K562 (cell line): ENCODE results near the gene RNF26. TPM values are rescaled to one million over a fixed set of nuclear protein-coding genes. Genes with fewer than 3 reads are reported as not detected.
A peak's percentile ranks its signal among the peaks of the same experiment; 100 is the strongest.

Source experiments
- BCOR ChIP-seq: fragments of 450-650 bp; IDR thresholded peaks from 2 replicates; pipeline ENCODE4 v1.6.1; 2016
- FOSL1 ChIP-seq: fragments of 200-800 bp; sonication (Bioruptor generic); conservative IDR thresholded peaks from 2 replicates; pipeline ENCODE4 v1.6.1; 2016; ENCODE audit warnings: missing genetic modification characterization, missing compliant biosample characterization
- FOXM1 ChIP-seq, 2 experiments: fragments of 450-650 bp in 1 of 2; sonication (generic) in 1 of 2; formaldehyde crosslinking in 1 of 2; IDR thresholded peaks; 2 replicates each; pipeline versions ENCODE4 v1.6.1 to v1.9.0; 2017 to 2022; ENCODE audit warnings: low read depth in 2 of 2, mild to moderate bottlenecking in 2 of 2, missing genetic modification reagents in 1 of 2, moderate library complexity in 1 of 2
- HDAC1 ChIP-seq, 2 experiments: fragments of 450-650 bp; IDR thresholded peaks; 2 replicates each; pipeline ENCODE4 v1.6.1; 2016 to 2017; ENCODE audit warnings: inconsistent platforms in 1 of 2, mild to moderate bottlenecking in 1 of 2, moderate library complexity in 1 of 2
- MBD2 ChIP-seq: sonication (generic); IDR thresholded peaks from 2 replicates; pipeline ENCODE4 v1.6.1; 2016; ENCODE audit warnings: low read depth, borderline replicate concordance
- POLR2G ChIP-seq: fragments of 200-400 bp; formaldehyde crosslinking; IDR thresholded peaks from 2 replicates; pipeline ENCODE4 v1.6.1; 2017; ENCODE audit warnings: low read depth, mild to moderate bottlenecking, antibody characterized with exemption, low read length, moderate library complexity
- PTBP1 ChIP-seq: fragments of 200-400 bp; formaldehyde crosslinking; IDR thresholded peaks from 2 replicates; pipeline ENCODE4 v1.6.1; 2017; ENCODE audit warnings: low read depth, low read length
- RBM25 ChIP-seq: fragments of 200-400 bp; formaldehyde crosslinking; IDR thresholded peaks from 2 replicates; pipeline ENCODE4 v1.6.1; 2018; ENCODE audit warnings: low read length, low read depth, moderate library complexity; ENCODE audit not compliant: severe bottlenecking
- RCOR1 ChIP-seq, 2 experiments: IDR thresholded peaks; 2 replicates each; pipeline ENCODE4 v1.6.1; 2012; ENCODE audit warnings: low read depth in 2 of 2, low read length in 2 of 2, borderline replicate concordance in 1 of 2, improper control_type of control experiment in 1 of 2
- SAFB ChIP-seq: fragments of 200-400 bp; formaldehyde crosslinking; IDR thresholded peaks from 2 replicates; pipeline ENCODE4 v1.6.1; 2017; ENCODE audit warnings: low read depth, low read length, borderline replicate concordance
- SAP30 ChIP-seq: fragments of 200-600 bp; sonication (generic); IDR thresholded peaks from 2 replicates; pipeline ENCODE4 v1.6.1; 2012; ENCODE audit warnings: borderline replicate concordance, low read depth, mild to moderate bottlenecking, moderate library complexity, low read length, control low read depth, inconsistent platforms; ENCODE audit not compliant: insufficient read depth, poor library complexity, severe bottlenecking
- SMARCE1 ChIP-seq: fragments of 450-650 bp; IDR thresholded peaks from 2 replicates; pipeline ENCODE4 v1.7.1; 2016; ENCODE audit warnings: mild to moderate bottlenecking
- SP2 ChIP-seq: IDR thresholded peaks from 2 replicates; pipeline ENCODE4 v1.6.1; 2011; ENCODE audit warnings: mild to moderate bottlenecking, low read depth, low read length, moderate library complexity; ENCODE audit not compliant: poor library complexity, severe bottlenecking; ENCODE audit errors: extremely low read depth
- ZKSCAN8 ChIP-seq: fragments of 200-800 bp; sonication (Bioruptor generic); IDR thresholded peaks from 2 replicates; pipeline ENCODE4 v1.6.1; 2016; ENCODE audit warnings: missing genetic modification characterization, missing compliant biosample characterization
- ZNF408 ChIP-seq: fragments of 250-450 bp; sonication (Bioruptor Pico); IDR thresholded peaks from 2 replicates; pipeline ENCODE4 v1.4.0; 2020; ENCODE audit warnings: low read depth, mild to moderate bottlenecking, moderate library complexity
- ZNF707 ChIP-seq: fragments of 250-450 bp; sonication (Bioruptor Pico); conservative IDR thresholded peaks from 2 replicates; pipeline ENCODE4 v1.8.0; 2022; ENCODE audit warnings: inconsistent platforms, mild to moderate bottlenecking, moderate library complexity
- polyA plus RNA-seq, 8 experiments: library from polyadenylated mRNA; depleted of rRNA in 4 of 8; stranded (reverse) in 5 of 8; unstranded in 3 of 8; fragments of >200 nt; fragmentation: Nextera tagmentation in 2 of 8; fragmentation: Illumina TruSeq in 1 of 8; extraction: Ambion mirVana in 2 of 8; extraction: Trizol in 1 of 8; gene quantifications; 2 replicates each; pipeline versions ENCODE4 v1.2.1 to v1.2.3, GENCODE V29; 2011 to 2014; ENCODE audit warnings: inconsistent platforms in 1 of 8, missing spikeins in 1 of 8
- total RNA-seq, 7 experiments: library from RNA; depleted of rRNA in 6 of 7; stranded (reverse); fragments of >200 nt in 6 of 7; fragmentation: Illumina TruSeq in 2 of 7; extraction: Trizol in 2 of 7; gene quantifications; 2 replicates each; pipeline versions ENCODE4 v1.2.1 to v1.2.3, GENCODE V29; 2011 to 2021; ENCODE audit warnings: low replicate concordance in 1 of 7
- TF ChIP-seq, protein P1 (sequence below): fragments of 250-450 bp; sonication (Bioruptor Pico); IDR thresholded peaks from 2 replicates; pipeline ENCODE4 v1.5.0; 2022; ENCODE audit warnings: mild to moderate bottlenecking
- TF ChIP-seq, protein P2 (sequence below): fragments of 250-450 bp; sonication (Bioruptor Pico); IDR thresholded peaks from 2 replicates; pipeline ENCODE4 v1.4.0; 2020; ENCODE audit warnings: mild to moderate bottlenecking, moderate library complexity, borderline replicate concordance
- TF ChIP-seq, protein P3 (sequence below): fragments of 250-450 bp; sonication (Bioruptor Pico); IDR thresholded peaks from 2 replicates; pipeline ENCODE4 v1.8.0; 2022; ENCODE audit warnings: inconsistent platforms, mild to moderate bottlenecking, moderate library complexity, borderline replicate concordance
- TF ChIP-seq, protein P4 (sequence below): fragments of 450-650 bp; IDR thresholded peaks from 2 replicates; pipeline ENCODE4 v1.6.1; 2016; ENCODE audit warnings: low read depth, mild to moderate bottlenecking, moderate library complexity

The RNF26 gene
- total and polyA plus RNA-seq, 9 of the 15 experiments (the other 6 are each of a cell fraction or from before 2014, with no cell fraction given): 5.3 to 53.6 (median 12.7) TPM

DNA sequence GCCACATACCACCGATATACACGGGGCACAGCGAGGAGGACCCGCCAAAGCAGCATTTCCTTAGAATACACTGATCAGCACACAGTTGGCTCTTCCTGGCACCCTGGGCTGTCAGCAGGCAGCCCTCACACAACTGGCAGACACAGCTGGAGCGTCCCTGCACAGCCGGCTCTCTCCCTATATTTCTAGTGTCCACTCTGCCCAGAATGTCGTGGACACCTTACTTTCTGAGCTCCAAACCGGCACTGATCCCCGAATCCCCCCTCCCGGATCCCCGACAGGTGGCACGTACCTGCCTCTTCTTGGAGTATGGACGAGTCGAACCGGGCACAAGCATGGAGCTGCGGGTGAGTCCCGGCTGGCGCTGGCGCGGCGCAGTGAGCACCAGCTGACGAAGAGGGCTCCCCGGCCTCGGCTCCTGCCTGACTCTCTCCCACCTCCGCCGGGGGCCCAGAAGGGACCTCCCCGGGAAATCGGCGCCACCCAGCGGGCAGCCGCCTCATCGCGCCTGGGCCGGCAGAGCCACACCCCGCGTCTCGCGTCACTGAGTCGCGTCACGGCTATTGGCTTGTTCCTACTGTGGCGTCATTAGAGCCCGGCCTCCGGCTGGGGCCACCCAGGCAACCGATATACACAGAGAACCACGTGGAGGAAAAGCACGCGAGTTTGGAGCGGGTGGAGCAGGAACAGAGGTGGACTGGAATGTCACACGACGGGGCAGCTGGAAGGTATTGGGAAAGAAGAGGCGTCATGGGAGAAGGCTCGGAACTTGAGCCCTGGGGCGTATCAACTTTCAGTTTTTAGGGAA lies 47.1 kb downstream of the RNF26 start, which contains the start of gene USP2 (continued):
- TF ChIP-seq, protein P1, sequence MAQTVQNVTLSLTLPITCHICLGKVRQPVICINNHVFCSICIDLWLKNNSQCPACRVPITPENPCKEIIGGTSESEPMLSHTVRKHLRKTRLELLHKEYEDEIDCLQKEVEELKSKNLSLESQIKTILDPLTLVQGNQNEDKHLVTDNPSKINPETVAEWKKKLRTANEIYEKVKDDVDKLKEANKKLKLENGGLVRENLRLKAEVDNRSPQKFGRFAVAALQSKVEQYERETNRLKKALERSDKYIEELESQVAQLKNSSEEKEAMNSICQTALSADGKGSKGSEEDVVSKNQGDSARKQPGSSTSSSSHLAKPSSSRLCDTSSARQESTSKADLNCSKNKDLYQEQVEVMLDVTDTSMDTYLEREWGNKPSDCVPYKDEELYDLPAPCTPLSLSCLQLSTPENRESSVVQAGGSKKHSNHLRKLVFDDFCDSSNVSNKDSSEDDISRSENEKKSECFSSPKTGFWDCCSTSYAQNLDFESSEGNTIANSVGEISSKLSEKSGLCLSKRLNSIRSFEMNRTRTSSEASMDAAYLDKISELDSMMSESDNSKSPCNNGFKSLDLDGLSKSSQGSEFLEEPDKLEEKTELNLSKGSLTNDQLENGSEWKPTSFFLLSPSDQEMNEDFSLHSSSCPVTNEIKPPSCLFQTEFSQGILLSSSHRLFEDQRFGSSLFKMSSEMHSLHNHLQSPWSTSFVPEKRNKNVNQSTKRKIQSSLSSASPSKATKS: no peak
- TF ChIP-seq POLR2G: peak; percentile 84
- TF ChIP-seq SP2: no peak
- no peak for TF ChIP-seq SMARCE1
- no peak; the same call in 1 of the 2 replicates for TF ChIP-seq SAFB
- no peak for TF ChIP-seq FOSL1 (tag)
- no peak for TF ChIP-seq ZKSCAN8 (CRISPR knock-in tag)
- no peak for TF ChIP-seq FOXM1 (IDR thresholded peaks at IDR 0.05; ENCODE audit: low read depth)
- 0 out of 2 replicates have a peak, but pooled peaks have one; percentile 52 for TF ChIP-seq FOXM1 (CRISPR knock-in tag; IDR thresholded peaks at IDR 0.05; ENCODE audit: low read depth)
- peak; percentile 99 to 100 for TF ChIP-seq HDAC1 (IDR thresholded peaks at IDR 0.05)
- no peak for TF ChIP-seq RBM25
- TF ChIP-seq MBD2: no peak
- TF ChIP-seq, protein P2, sequence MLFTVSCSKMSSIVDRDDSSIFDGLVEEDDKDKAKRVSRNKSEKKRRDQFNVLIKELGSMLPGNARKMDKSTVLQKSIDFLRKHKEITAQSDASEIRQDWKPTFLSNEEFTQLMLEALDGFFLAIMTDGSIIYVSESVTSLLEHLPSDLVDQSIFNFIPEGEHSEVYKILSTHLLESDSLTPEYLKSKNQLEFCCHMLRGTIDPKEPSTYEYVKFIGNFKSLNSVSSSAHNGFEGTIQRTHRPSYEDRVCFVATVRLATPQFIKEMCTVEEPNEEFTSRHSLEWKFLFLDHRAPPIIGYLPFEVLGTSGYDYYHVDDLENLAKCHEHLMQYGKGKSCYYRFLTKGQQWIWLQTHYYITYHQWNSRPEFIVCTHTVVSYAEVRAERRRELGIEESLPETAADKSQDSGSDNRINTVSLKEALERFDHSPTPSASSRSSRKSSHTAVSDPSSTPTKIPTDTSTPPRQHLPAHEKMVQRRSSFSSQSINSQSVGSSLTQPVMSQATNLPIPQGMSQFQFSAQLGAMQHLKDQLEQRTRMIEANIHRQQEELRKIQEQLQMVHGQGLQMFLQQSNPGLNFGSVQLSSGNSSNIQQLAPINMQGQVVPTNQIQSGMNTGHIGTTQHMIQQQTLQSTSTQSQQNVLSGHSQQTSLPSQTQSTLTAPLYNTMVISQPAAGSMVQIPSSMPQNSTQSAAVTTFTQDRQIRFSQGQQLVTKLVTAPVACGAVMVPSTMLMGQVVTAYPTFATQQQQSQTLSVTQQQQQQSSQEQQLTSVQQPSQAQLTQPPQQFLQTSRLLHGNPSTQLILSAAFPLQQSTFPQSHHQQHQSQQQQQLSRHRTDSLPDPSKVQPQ (CRISPR knock-in tag): no peak
- TF ChIP-seq, protein P3, sequence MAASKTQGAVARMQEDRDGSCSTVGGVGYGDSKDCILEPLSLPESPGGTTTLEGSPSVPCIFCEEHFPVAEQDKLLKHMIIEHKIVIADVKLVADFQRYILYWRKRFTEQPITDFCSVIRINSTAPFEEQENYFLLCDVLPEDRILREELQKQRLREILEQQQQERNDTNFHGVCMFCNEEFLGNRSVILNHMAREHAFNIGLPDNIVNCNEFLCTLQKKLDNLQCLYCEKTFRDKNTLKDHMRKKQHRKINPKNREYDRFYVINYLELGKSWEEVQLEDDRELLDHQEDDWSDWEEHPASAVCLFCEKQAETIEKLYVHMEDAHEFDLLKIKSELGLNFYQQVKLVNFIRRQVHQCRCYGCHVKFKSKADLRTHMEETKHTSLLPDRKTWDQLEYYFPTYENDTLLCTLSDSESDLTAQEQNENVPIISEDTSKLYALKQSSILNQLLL (CRISPR knock-in tag): no peak
- no peak for TF ChIP-seq ZNF408 (CRISPR knock-in tag)
- TF ChIP-seq ZNF707 (CRISPR knock-in tag): no peak
- TF ChIP-seq SAP30: peak; percentile 99
- peak in 1 of 2 experiments; percentile 62; a peak in 1 of 4 replicates for TF ChIP-seq RCOR1 (IDR thresholded peaks at IDR 0.05; ENCODE audit: borderline replicate concordance in 1 of 2, low read depth in 2 of 2, low read length in 2 of 2)
- TF ChIP-seq, protein P4, sequence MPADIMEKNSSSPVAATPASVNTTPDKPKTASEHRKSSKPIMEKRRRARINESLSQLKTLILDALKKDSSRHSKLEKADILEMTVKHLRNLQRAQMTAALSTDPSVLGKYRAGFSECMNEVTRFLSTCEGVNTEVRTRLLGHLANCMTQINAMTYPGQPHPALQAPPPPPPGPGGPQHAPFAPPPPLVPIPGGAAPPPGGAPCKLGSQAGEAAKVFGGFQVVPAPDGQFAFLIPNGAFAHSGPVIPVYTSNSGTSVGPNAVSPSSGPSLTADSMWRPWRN: no peak
- TF ChIP-seq PTBP1: no peak
- TF ChIP-seq BCOR: no peak
